Measurements from ENCODE around the gene ABCC11.
"Not testable (repeated sequence)": the region's sequence is repeated elsewhere in the genome, so short reads cannot be mapped to it uniquely, and the experiment has no call there.

Gene ABCC11

DNA sequence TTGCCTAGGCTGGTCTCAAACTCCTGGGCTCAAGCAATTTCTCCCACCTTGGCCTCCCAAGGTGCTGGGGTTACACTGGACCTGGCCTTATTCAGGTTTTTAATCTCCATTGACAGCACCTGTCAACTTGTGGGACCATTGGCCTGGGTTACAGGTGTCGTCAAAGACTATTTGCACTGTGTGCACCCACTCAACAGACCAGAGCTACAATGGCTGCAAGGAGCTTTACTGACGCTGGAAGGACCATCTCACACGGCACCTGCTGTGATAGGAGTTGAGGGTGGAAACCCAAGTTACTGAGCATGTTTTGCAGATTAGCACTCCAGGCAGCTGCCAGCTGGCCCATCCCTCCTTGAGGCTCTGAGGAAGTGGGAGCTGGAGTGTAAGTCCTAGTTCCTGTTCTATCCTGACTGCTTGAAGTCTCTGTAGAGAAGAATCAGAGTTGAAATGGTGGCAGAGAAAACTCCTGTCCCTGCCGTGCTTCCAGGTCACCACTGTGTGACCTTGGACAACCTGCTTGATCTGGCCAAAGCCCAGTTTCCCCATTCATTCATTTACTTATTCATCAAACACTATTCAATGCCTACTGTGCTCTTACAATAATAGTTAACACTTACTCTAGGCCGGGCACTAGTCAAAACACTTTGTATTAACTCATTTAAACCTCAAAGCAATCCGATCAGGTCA lies 45.7 kb downstream of the ABCC11 start:
- DNase-seq = no peak

DNA sequence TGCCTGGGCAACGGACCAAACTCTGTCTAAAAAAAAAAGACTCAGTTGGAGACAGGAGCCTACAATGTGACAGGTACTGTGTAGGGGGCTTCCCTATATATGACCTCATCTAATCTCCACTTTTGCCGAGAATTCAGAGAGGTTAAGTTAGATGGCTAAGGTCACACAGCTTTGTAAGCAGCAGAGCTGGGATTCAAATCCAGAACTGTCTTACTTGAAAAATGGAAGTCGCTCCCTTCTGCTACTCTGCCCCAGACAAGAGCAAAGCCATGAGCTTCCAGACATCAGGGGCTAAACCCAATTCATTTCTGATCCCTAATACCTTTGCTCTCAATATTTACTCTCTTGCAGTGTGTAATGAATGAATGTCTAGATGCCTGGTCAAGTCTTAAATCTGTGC lies 50.0 kb downstream of the ABCC11 start:
- DNase-seq = no peak

DNA sequence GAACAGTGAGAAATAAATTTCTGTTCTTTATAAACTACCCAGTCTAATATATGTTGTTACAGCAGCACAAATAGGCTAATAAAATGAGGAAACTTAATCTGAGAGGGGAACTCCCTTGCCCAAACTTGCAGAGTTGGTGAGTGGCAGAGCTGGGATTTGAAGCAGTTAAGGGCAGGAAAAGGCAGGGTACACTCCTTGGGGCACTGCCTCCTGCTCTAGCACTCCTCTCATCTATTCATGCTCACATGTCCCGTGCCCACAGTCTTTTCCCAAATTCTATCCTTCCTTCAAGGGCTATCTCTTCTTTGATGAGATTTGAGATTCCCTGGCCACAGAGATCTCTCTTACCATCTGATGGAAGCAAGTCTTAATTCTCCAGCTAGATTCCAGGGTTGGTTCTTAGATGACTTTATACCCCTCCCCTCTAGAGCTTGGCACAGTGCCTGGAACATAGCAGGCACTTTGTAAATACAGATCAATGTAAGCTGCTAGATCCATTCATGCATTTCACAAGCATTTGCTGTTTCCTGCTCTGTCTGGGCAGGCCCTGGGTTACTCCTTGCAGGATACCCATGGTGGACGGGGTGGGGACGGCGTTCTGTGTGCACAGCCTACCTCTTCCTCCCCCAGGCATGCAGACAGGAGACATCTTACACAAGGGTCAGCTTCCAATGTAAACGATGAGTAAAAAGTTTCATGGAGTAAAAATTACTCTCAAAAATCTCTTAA lies 52.3 kb downstream of the ABCC11 start:
- DNase-seq = no peak

DNA sequence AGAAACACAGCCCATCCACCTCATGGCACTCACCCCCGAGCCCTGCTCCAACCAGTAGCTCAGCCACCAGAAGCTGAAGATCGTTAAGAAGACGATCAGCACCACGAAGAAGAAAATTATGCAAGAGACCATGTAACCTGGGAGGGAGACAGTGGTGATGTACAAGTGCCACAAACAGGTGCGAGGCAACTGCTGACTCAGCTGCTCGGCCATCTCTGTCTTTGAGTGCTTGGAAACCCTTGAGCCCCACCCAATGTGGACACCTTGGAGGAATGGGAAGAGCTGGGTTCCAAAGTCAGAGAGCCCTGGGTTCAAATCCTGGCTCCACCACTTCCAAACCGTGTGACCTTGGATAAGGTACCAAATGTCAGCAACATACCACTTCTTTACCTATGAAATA lies 53.5 kb downstream of the ABCC11 start:
- no peak for DNase-seq

DNA sequence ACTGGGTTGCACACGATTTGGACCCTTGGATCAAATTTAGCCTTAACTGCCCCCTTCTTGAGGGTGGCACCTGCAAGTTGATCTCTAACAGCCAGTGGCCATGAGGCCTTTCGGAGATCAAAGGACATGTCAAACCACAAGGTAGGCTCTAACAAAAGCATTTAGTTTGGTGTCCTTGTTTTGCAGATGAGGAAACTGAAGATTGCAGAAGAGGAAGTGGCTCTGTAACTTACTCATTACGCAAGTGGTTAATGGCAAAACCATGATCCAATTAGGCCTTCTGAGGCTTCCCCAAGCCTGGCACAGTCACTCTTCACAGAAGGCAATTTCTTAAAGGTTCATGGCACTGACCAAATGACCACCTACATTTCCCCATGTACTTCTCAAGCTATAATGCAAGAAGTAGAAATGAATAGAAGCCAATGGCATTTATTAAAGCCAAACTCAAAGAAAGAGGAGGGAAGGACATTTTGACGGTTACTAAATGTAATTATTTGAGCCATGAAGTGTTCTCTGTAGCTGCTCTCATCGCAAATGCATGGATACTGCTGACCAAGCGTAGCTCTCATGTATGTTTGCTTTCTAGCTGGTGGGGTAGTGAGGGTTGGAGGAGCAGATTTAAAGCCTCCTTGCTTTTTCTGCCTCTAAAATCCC lies 58.8 kb downstream of the ABCC11 start:
- DNase-seq = no peak

DNA sequence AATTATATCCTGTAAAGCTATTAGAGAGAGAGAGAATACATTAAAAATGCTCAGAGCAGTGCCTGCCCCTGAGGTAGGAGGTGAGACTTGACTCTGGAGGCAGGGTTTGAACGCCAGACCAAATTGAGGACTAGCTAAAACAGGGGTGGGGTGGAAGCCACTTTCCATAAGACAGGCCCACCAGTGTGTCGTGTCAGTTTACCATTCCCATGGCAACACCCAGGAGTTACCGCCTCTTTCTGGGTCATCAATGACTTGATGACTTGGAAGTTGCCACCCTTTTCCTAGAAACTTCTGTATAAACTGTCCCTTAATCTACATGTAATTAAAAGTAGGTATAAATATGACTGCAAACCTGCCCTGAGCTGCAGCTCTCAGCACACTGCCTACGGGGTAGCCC lies 59.6 kb downstream of the ABCC11 start:
- DNase-seq = no peak

DNA sequence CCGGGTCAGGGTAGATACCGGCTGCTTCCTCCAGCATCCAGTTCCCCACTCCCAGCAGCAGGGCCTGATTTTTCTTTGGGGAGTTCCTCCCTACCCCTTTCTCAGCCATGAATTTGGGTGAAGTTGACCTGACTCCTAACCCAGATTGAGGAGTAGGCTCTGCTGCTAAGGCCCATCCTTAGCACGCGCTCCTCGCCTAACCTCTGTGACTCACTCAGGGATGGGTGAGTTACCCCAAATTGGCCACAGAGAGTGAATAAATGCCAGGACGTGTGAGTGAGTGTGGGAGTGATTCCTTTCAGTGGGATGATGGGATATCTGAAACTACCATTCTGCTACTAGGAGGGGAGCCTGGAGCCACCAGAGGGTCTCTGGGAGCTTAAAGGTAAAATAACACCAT lies 62.7 kb downstream of the ABCC11 start:
- DNase-seq = no peak

DNA sequence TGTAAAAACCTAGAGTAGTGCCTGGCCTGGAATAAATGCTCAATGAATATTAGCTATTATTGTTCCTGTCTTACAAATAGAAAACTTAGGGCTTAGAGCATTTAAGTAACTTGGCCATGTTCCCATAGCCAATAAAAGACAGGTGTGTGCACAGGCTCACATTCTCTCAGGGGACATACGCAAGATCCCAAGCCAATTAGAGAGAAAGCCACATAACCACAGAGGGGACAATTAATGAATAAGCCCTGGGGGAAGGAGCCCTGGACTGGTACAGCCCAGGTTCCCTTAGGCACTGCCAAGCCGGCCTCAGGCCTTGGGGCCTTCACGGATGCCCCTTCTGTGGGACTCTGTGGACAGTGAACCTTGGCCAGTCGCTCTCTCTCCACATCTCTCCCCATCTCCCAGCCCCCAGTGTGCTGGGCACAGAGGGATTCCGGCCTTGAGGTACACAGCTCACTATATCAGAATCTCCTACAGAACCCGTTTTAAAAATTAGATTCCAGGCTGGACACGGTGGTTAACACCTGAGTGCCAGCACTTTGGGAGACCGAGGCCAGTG lies 64.3 kb downstream of the ABCC11 start:
- DNase-seq = no peak

DNA sequence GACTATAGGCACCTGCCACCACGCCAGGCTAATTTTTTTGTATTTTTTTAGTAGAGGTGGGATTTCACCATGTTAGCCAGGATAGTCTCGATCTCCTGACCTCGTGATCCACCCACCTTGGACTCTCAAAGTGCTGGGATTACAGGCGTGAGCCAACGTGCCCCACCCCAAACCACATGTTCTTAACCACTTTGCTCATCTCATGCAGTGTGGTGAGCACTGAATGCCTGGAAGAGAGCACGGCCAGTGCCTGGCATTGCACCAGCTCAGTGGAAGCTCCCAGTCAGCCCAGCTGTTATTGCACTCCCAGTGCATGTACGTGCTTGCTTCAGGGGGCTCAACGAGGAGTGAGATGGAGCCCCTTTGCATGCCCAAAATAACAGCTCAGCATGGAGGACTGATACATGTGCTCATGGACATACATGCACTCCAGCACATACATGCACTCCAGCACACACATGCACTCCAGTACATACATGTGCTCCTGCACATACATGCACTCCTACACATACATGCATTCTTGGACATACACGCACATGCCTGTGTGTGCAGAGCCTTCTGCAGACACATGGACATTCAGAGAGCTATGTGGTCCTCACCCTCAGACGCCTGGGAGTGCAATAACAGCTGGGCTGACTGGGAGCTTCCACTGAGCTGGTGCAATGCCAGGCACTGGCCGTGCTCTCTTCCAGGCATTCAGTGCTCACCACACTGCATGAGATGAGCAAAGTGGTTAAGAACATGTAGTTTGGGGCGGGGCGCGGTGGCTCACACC lies 65.4 kb downstream of the ABCC11 start:
- not testable (repeated sequence) for DNase-seq

DNA sequence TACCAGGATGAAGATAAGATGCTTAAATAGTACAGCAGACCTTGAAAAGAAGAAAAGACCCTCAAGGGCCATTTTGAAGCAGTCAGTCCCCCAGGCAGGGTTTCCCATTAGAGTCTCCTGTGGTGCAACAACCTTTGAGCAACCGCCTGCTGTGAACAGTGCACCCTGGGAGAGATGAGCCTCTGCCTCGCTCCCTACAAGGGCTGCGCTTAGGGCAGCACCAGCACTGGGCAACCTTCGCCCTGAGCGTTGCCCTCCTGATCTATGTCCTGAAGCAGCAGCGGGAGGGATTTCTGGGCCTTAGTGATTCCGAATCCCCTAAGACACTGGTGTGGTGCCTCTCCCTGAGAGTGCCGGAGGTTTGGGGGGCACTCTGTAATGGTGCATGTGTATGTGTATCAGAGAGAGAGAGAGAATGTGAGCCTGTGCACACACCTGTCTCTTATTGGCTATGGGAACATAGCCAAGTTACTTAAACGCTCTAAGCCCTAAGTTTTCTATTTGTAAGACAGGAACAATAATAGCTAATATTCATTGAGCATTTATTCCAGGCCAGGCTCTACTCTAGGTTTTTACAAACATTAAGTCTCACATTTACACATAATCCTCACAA lies 66.4 kb downstream of the ABCC11 start:
- DNase-seq = no peak

DNA sequence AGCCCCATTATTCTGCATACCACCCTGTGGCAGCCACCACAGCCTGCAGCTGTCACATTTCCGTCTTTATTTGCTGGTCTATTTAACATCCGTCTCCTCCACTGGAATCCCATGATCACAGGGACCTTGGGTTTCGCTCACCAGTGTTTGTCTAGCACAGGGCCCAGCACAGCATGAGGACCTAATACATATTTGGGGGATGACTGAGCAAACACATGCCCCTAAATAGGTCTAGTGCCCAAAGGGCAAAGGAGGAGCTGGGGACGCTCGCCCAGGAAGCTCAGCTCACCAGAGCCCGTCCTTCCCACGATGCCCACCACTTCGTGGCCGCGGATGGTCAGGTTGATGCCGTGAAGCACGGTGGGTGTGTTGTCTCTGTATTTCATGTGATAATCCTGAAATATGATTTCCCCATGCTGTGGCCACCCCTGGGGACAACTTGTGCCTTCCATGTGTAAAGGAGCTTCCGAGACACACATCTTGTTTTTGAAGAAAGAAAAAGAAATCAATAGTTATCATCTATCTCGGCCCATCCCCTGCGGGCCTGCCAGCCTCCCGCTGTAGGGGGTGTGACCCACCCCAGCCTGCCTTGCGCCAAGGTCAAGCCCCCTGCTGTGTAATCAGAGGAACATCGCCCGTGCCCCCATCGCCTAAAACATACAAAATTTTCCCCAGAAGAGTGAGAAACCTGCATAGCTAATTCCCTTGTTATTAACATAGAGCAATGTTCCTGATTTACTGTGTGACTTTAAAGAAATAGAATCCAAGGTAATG lies 70.5 kb downstream of the ABCC11 start:
- no peak for DNase-seq

DNA sequence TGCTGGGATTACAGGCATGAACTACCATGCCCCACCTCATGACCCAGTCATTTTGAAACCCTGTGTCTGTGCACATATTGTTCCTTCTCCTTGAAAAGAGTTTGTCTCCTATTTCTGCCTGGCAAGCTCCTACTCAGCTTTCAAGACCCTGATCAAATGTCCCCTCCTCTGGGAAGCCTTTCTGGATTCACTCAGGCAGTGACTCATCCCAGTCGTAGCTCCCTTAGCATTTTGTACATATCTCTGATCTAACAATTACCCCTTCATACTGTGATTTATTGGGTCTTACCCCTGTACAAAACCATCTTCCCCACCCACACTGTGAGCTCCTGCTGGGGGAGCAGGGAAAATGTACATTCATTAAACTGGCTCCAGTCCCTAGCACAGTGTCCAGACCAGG lies 73.5 kb downstream of the ABCC11 start:
- DNase-seq = no peak

DNA sequence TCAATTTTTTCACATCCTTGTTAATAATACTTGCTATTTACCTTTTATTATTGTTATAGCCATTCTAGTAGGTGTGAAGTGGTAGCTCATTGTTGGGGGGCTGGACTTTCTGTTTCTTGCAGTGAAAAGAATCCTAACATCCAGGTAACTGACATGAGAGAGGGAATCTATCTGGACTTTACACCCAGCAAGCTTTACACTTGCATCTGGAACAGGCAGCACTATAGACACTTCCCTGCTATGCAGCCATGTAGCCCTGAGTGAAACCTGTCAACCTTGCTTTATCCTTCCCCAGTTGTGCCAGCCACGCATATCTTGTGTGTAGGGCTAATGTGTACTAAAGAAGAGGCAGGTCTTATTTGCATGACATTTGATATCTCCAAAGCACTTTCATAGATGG lies 74.7 kb downstream of the ABCC11 start:
- no peak for DNase-seq

DNA sequence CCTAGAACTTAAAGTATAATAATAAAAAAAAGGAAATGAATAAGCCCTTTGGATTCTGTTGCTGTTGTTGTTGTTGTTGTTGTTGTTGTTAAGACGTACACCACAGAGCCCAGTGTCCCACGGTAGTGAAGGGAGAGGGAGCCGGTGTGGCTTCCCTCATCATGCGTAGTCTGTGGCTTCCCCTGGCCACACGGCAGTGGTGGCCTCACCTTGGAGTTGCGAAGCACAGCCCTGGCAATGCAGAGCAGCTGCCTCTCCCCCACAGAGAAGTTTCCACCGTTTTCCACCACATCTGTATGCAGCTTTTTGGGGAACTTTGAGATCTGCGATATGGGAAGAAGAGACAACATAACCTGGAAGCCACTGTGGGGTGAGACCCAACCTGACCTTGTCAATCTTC lies 77.4 kb downstream of the ABCC11 start:
- DNase-seq = no peak

DNA sequence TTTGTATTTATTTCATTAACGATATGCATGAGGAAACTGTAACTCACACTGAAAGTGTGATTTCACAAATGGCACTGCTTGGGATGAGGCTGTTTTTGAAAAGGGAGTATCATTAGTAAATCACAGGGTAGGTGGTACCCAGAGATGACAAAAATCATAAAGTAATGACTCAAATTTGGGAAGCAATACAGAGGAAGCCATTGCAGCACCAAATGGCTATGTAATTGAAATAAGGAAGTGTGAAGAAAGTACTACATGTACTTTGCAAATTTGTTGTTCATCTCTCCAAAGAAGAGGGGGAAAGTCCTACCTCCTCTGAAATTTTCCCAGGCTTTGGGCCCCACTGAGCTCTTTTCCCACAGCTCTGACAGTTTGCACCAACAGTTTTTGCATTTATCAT lies 79.3 kb downstream of the ABCC11 start:
- no peak for DNase-seq

DNA sequence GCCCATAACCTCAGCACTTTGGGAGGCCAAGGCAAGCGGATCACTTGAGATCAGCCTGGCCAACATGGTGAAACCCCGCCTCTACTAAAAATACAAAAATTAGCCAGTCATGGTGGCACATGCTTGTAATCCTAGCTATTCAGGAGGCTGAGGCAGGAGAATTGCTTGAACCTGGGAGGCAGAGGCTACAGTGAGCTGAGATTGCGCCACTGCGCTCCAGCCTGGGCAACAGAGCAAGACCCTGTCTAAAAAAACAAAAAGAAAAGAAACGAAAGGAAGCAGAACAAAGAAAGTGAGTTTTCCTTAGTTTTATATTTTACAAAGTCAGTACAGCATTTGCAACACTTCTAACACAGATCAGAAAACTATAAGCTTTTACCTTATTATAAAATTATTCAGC lies 80.7 kb downstream of the ABCC11 start:
- DNase-seq = not testable (repeated sequence)

DNA sequence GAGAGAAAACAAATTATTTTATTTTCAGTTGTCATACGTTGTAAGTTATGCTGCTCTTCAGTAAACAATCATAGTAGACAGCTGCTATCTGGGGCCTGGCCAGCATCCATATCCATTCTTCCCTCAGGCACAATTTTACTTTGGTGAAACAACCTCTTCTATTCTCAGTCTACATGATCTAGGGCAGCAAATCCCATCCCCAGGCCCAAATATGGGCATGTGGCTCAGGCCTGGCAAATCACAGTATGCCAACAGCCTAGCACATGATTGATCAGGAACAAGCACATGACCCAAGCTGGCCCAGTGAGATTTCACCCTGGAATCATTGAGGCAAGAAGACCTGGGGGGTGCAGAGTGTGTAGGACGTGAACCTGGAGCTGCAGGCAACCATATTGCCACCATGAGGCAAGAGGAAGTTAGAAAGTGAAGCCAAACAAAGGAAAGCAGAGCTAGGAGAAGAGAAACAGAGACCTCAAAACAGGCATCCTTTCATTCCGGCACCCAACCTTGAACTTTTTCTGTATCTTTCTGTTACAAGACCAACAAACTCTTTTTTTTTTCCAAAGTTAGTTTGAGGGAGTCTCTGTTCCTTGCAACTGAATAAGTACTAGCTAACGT lies 81.3 kb downstream of the ABCC11 start:
- DNase-seq = no peak

DNA sequence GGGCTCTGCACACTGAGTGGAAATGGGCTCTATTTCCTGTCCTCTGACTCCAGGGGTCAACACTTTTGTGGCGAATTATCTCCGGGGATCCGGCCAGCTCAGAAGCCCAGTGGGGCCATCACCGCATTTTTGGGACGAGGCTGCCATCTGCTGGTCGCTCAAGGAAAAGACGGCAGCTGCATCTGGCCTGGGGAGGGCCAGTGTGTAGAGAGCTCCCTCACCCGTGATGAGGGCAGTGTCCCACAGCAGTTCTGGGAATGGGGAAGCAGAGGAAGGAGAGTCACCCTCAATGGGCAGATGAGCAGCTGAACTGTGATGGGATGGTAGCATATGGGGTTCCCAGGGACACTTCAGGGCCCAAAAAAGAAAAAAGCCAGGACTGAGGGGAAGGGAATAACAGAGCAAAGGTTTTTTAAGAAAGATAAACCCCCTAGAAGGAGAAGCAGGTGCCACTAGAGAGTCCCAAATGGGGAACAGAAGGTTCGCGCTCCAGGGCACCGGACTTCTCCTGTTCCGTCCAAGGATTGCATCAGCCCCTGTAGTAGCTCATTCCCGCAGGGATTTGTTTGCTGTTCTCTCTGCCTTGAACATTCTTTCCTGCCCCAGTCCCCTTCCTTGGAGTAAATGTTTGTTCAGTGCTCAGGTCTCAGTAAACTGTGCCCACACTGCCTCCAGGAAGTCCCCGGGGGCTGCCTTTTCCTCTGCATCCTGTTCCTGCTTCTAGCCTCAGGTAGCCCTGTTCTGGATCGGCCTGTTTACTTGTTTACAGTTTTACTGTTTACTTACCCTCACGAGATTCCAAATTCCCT lies 82.2 kb downstream of the ABCC11 start:
- DNase-seq = peak; percentile 72

DNA sequence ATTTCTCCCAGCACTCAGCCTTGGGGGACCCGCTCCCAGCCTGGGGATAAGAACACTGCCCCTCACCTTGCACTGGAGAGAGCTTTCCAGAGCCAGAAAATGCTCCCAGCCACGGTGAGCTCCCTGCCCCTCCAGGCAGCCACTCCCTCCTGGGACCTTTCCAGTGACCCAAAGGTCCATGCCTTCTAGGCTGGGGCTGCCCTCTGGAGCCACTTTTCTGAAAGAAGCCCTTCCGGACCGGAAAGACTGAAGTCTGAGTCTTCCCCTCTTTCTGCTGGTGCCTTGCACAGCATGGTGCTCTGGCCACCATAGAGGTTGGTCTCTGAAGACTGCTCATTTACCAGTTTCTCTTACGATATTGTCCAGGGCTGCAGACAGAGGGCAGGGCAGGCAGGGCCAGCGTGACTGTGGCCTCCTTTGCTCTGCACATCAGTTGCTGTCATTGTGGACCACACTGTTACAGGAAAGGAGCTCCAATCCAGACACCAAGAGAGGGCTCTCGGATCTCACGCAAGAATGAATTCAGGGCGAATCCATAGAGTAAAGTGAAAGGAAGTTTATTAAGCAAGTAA lies 84.4 kb downstream of the ABCC11 start:
- DNase-seq = no peak

DNA sequence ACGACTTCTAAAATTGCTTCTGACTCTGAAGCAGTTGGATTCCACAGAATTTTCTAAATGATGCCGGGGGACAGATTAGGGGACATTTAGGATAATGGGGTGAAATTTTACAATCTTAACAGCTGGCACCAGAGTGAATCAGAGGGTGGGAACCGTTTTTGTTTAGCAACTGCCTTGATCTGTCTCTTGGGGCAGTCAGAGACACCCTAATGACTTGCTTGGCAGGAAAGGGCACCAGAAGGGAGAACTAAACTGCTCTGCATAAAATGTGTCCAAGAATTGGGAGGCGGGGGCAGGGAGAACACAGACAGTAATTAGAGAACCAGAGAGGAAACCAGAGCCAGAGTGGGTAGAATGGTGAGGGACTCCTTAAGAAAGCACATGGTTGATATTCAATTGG lies 85.4 kb downstream of the ABCC11 start:
- DNase-seq = no peak
